Natural killer cell (primary cell): ENCODE results near the gene ATM. TPM values are rescaled to one million over a fixed set of nuclear protein-coding genes. Genes with fewer than 3 reads are reported as not detected.

Experiments
- ATAC-seq, 3 donors: fragments of 150-1000 bp in 2 of 3; fragments of 200-7000 bp in 1 of 3; cut with Tn5 transposase; 1 replicate in 1 of 3; 2 replicates in 2 of 3; pipeline ENCODE4 v1.10.0; 2021; ENCODE audit warnings: mild to moderate bottlenecking in 2 of 3, moderate library complexity in 2 of 3
- DNase-seq, 2 donors: peaks; one replicate each; pipeline versions ENCODE4 v3.0.0 to v3.0.0-alpha.2; 2013 to 2021; ENCODE audit warnings: mixed read lengths in 1 of 2
- H3K27ac ChIP-seq: one replicate; pipeline ENCODE4 v1.5.1; 2013; ENCODE audit warnings: mild to moderate bottlenecking, low read length
- H3K27me3 ChIP-seq: one replicate; pipeline ENCODE4 v1.6.1; 2013; ENCODE audit warnings: low read length; ENCODE audit not compliant: control insufficient read depth, insufficient read depth
- H3K36me3 ChIP-seq: one replicate; pipeline ENCODE4 v1.6.1; 2013; ENCODE audit warnings: low read length; ENCODE audit not compliant: control insufficient read depth, insufficient read depth
- H3K4me1 ChIP-seq: one replicate; pipeline ENCODE4 v1.6.1; 2013; ENCODE audit warnings: low read length; ENCODE audit not compliant: control insufficient read depth, insufficient read depth
- H3K4me3 ChIP-seq: one replicate; pipeline ENCODE4 v1.5.1; 2013; ENCODE audit warnings: low read length
- H3K9me3 ChIP-seq: one replicate; pipeline ENCODE4 v1.6.1; 2013; ENCODE audit warnings: low read length; ENCODE audit not compliant: control insufficient read depth, insufficient read depth
- H3K27ac Mint-ChIP-seq, 2 donors: one replicate each; pipeline ENCODE4 v1.8.0; 2022; ENCODE audit warnings: mild to moderate bottlenecking in 2 of 2, mixed read lengths in 2 of 2, moderate library complexity in 1 of 2
- H3K27me3 Mint-ChIP-seq, 2 donors: one replicate each; pipeline ENCODE4 v1.8.0; 2022; ENCODE audit warnings: low read depth in 2 of 2, mixed read lengths in 2 of 2
- H3K36me3 Mint-ChIP-seq: one replicate; pipeline ENCODE4 v1.8.0; 2022; ENCODE audit warnings: mixed read lengths
- H3K4me1 Mint-ChIP-seq, 2 donors: one replicate each; pipeline ENCODE4 v1.8.0; 2022; ENCODE audit warnings: mixed read lengths in 2 of 2
- H3K4me3 Mint-ChIP-seq: one replicate; pipeline ENCODE4 v1.8.0; 2022; ENCODE audit warnings: mild to moderate bottlenecking, moderate library complexity, mixed read lengths
- H3K9me3 Mint-ChIP-seq, 2 donors: one replicate each; pipeline ENCODE4 v1.8.0; 2022; ENCODE audit warnings: mixed read lengths in 2 of 2
- CTCF ChIP-seq: fragments of 200-600 bp; IDR thresholded peaks from one replicate; pipeline ENCODE4 v1.8.0; 2022; ENCODE audit warnings: antibody characterized with exemption
- WGBS: methylation state at CpG from one replicate; pipeline ENCODE4 v1.1.7; 2013; ENCODE audit warnings: missing lambda C conversion rate; ENCODE audit not compliant: insufficient coverage; 5-methylcytosine and 5-hydroxymethylcytosine counted together
- intact Hi-C: fragments of 100-400 bp; cut with micrococcal nuclease; formaldehyde crosslinking; loops from one replicate; pipeline ENCODE4 v1.14.2; 2022
- total RNA-seq, 4 donors: library from RNA; stranded (reverse); fragments of 120-200 nt in 1 of 4; gene quantifications; one replicate each; pipeline versions ENCODE4 v1.2.3 to v1.2.4, GENCODE V29; 2013 to 2022

The ATM gene
- total RNA-seq, 3 donors from 2014 or later (not counting 1 experiment from before 2014, with no cell fraction given), result 502 to 568 (median 539) TPM

GRCh38 chr11:108228251-108228650, 5.4 kb downstream of the ATM start:
- Histone ChIP-seq H3K4me3 (no peak overlapping the region), H3K9me3 (no peaks in the 10 kb centered on the region), H3K4me1 (peaks cover 44% of the 10 kb centered on the region), H3K36me3 (peaks cover 48% of the 10 kb centered on the region), H3K27me3 (no peaks in the 10 kb centered on the region), H3K27ac (peak overlapping the region; percentile 71)
- ATAC-seq, result no peak
- no peaks in the 10 kb centered on the region for H3K27me3 Mint-ChIP-seq
- no peaks in the 10 kb centered on the region for H3K9me3 Mint-ChIP-seq
- peak overlapping the region; percentile 77 for H3K4me3 Mint-ChIP-seq
- no peak overlapping the region for H3K27ac Mint-ChIP-seq
- no peak for TF ChIP-seq CTCF
- DNase-seq, result no peak
- intact Hi-C loops, result loop anchor here (10.0 kb wide), 1 partner anchor 773 kb away; the partner anchor contains the start of gene CWF19L2
- peaks cover 52 to 56% of the 10 kb centered on the region in 2 donors for H3K4me1 Mint-ChIP-seq
- H3K36me3 Mint-ChIP-seq, result peaks cover 31% of the 10 kb centered on the region
- WGBS, result 86% methylated on average over 1 of the region's 2 CpGs

- peaks cover 27% of the 10 kb centered on the region for H3K36me3 Mint-ChIP-seq
- no peak for TF ChIP-seq CTCF
- no peaks in the 10 kb centered on the region for H3K27me3 Mint-ChIP-seq
- ATAC-seq (no peak), DNase-seq (no peak)
- peak overlapping the region; percentile 56 for H3K27ac ChIP-seq
- H3K4me1 ChIP-seq, result peaks cover 68% of the 10 kb centered on the region
- H3K27me3 ChIP-seq, result no peaks in the 10 kb centered on the region
- no peaks in the 10 kb centered on the region for H3K9me3 Mint-ChIP-seq
- 60% methylated on average over 2 of the region's 2 CpGs for WGBS
- H3K36me3 ChIP-seq, result peaks cover 56% of the 10 kb centered on the region
- H3K4me3 Mint-ChIP-seq, result peak overlapping the region; percentile 70
- no peak overlapping the region for H3K4me3 ChIP-seq
- no peaks in the 10 kb centered on the region for H3K9me3 ChIP-seq
- H3K27ac Mint-ChIP-seq, result peak overlapping the region in 1 of 2 donors; percentile 95
- intact Hi-C loops, result no loop called here
- peaks cover 65 to 68% of the 10 kb centered on the region in 2 donors for H3K4me1 Mint-ChIP-seq
These were observed 10.5 kb downstream of the ATM start for GRCh38 chr11:108233277-108233945.

GRCh38 chr11:108235192-108235591, 12.3 kb downstream of the ATM start:
- H3K27me3 ChIP-seq, result no peaks in the 10 kb centered on the region
- Mint-ChIP-seq H3K4me1 (peaks cover 65 to 72% of the 10 kb centered on the region in 2 donors), H3K27me3 (no peaks in the 10 kb centered on the region), H3K9me3 (no peaks in the 10 kb centered on the region), H3K27ac (peak overlapping the region in 1 of 2 donors; percentile 95), H3K36me3 (peaks cover 18% of the 10 kb centered on the region), H3K4me3 (peak overlapping the region; percentile 92)
- H3K4me1 ChIP-seq, result peaks cover 69% of the 10 kb centered on the region
- no CpG with 5 or more reads among the region's 1 CpG for WGBS
- H3K4me3 ChIP-seq, result no peak overlapping the region
- H3K9me3 ChIP-seq, result no peaks in the 10 kb centered on the region
- ATAC-seq (no peak), DNase-seq (no peak)
- peak overlapping the region; percentile 94 for H3K27ac ChIP-seq
- intact Hi-C loops, result no loop called here
- TF ChIP-seq CTCF, result no peak
- H3K36me3 ChIP-seq, result peaks cover 45% of the 10 kb centered on the region
